SU-DHL-6 (cell line): ENCODE measurements around the gene SMIM33.
"Not testable (repeated sequence)": the region's sequence is repeated elsewhere in the genome, so short reads cannot be mapped to it uniquely, and the experiment has no call there.

Source experiments
- CTCF ChIP-seq: fragments of 200-600 bp; sonication (generic); IDR thresholded peaks from one replicate; pipeline ENCODE4 v1.5.1; 2017; ENCODE audit warnings: antibody characterized with exemption, mild to moderate bottlenecking, low read length, moderate library complexity; ENCODE audit not compliant: insufficient read depth, poor library complexity, severe bottlenecking
- EZH2phosphoT487 ChIP-seq: fragments of 200-600 bp; sonication (generic), shearing (Covaris generic); conservative IDR thresholded peaks from 2 replicates; pipeline ENCODE4 v1.6.1; 2018; ENCODE audit warnings: mild to moderate bottlenecking, antibody characterized with exemption, low read length, moderate library complexity, mixed read lengths

DNA sequence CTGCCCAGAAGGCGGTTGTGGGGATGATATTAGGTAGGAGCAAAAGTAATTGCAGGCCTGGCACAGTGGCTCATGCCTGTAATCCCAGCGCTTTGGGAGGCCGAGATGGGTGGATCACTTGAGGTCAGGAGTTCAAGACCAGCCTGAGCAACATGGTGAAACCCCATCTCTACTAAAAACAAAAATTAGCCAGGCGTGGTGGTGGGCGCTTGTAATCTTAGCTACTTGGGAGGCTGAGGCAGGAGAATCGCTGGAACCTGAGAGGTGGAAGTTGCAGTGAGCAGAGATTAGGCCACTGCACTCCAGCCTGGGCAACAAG, 12.0 kb downstream of the SMIM33 start:
- not testable (repeated sequence) for TF ChIP-seq CTCF, EZH2phosphoT487
